SK-N-SH (cell line): ENCODE data around the gene MCF2L. TPM values are rescaled to one million over a fixed set of nuclear protein-coding genes. Genes with fewer than 3 reads are reported as not detected.

Experiments
- CTCF ChIA-PET: fragments of 300-600, 350-600 bp; formaldehyde crosslinking; extraction: SDS; loops from one replicate; lab custom pipeline; 2021; lab: Yijun Ruan, JAX
- POLR2A ChIA-PET: fragments of 350-600 bp; sonication (Branson Sonifier 250); formaldehyde crosslinking; extraction: SDS; loops from one replicate; lab custom pipeline; 2020; ENCODE audit warnings: antibody characterized with exemption, inconsistent platforms; lab: Yijun Ruan, JAX
- DNase-seq: peaks from one replicate; pipeline ENCODE4 v3.0.0; 2012
- H2AFZ ChIP-seq: fragments of 200-600 bp; sonication (generic); 2 replicates; pipeline ENCODE4 v1.8.1; 2016; ENCODE audit warnings: antibody characterized with exemption, mild to moderate bottlenecking, low read depth
- H3F3A ChIP-seq: fragments of 200-600 bp; sonication (generic); replicated peaks from 2 replicates; pipeline ENCODE3; 2016; ENCODE audit warnings: antibody characterized with exemption, mild to moderate bottlenecking; ENCODE audit not compliant: insufficient read depth
- H3K27ac ChIP-seq, 2 experiments: fragments of 200-500 bp in 1 of 2; fragments of 200-600 bp in 1 of 2; sonication (Bioruptor generic) in 1 of 2; sonication (generic), shearing (Covaris generic) in 1 of 2; 2 replicates each; pipeline versions ENCODE4 v1.5.1 to v1.6.1; 2014 to 2016; ENCODE audit warnings: low read depth in 2 of 2, inconsistent platforms in 1 of 2, low read length in 1 of 2, mild to moderate bottlenecking in 1 of 2, mixed read lengths in 1 of 2
- H3K27me3 ChIP-seq: fragments of 200-600 bp; sonication (generic), shearing (Covaris generic); 2 replicates; pipeline ENCODE4 v1.6.1; 2016; ENCODE audit warnings: mixed run types; ENCODE audit not compliant: insufficient read depth
- H3K36me3 ChIP-seq, 2 experiments: fragments of 200-500 bp in 1 of 2; fragments of 200-600 bp in 1 of 2; sonication (Bioruptor generic) in 1 of 2; sonication (generic) in 1 of 2; replicated peaks in 1 of 2; 2 replicates each; pipeline versions ENCODE3 to v1.5.1; 2014 to 2016; ENCODE audit warnings: low read length in 1 of 2, mild to moderate bottlenecking in 1 of 2; ENCODE audit not compliant: insufficient read depth in 2 of 2, control insufficient read depth in 1 of 2
- H3K4me1 ChIP-seq, 2 experiments: fragments of 200-500 bp in 1 of 2; fragments of 200-600 bp in 1 of 2; sonication (Bioruptor generic) in 1 of 2; sonication (generic), shearing (Covaris generic) in 1 of 2; 2 replicates each; pipeline versions ENCODE4 v1.5.1 to v1.6.1; 2014 to 2016; ENCODE audit warnings: low read depth in 1 of 2, low read length in 1 of 2, mixed run types in 1 of 2; ENCODE audit not compliant: insufficient read depth in 2 of 2, control insufficient read depth in 1 of 2
- H3K4me2 ChIP-seq: fragments of 200-600 bp; sonication (generic), shearing (Covaris generic); 2 replicates; pipeline ENCODE4 v1.6.1; 2017; ENCODE audit warnings: mixed run types
- H3K4me3 ChIP-seq, 2 experiments: fragments of 200-500 bp in 1 of 2; fragments of 200-600 bp in 1 of 2; sonication (Bioruptor generic) in 1 of 2; sonication (generic), shearing (Covaris generic) in 1 of 2; 2 replicates each; pipeline versions ENCODE4 v1.5.1 to v1.8.1; 2014 to 2016; ENCODE audit warnings: low read depth in 2 of 2, inconsistent platforms in 1 of 2, low read length in 1 of 2, mild to moderate bottlenecking in 1 of 2, mixed read lengths in 1 of 2, moderate library complexity in 1 of 2
- H3K79me2 ChIP-seq: fragments of 200-600 bp; sonication (generic); 2 replicates; pipeline ENCODE4 v1.8.1; 2017; ENCODE audit warnings: mild to moderate bottlenecking; ENCODE audit not compliant: insufficient read depth
- H3K9ac ChIP-seq: fragments of 200-600 bp; sonication (generic); 2 replicates; pipeline ENCODE4 v1.6.1; 2017; ENCODE audit warnings: mixed run types
- H3K9me2 ChIP-seq: fragments of 200-600 bp; sonication (generic); 2 replicates; pipeline ENCODE4 v1.6.1; 2017; ENCODE audit warnings: mixed run types
- H3K9me3 ChIP-seq: fragments of 200-600 bp; sonication (generic); 2 replicates; pipeline ENCODE4 v1.6.1; 2017; ENCODE audit warnings: mixed run types, mild to moderate bottlenecking, moderate library complexity
- H4K20me1 ChIP-seq: fragments of 200-600 bp; sonication (generic); 2 replicates; pipeline ENCODE4 v1.6.1; 2017; ENCODE audit warnings: mild to moderate bottlenecking, mixed run types; ENCODE audit not compliant: insufficient read depth
- CTCF ChIP-seq: fragments of 200-600 bp; sonication (generic); IDR thresholded peaks from 2 replicates; pipeline ENCODE4 v1.6.1; 2017; ENCODE audit warnings: antibody characterized with exemption, mild to moderate bottlenecking, moderate library complexity
- EP300 ChIP-seq, 2 experiments: IDR thresholded peaks; 2 replicates each; pipeline versions ENCODE4 v1.4.0 to v1.6.1; 2012; ENCODE audit warnings: borderline replicate concordance in 1 of 2, low read depth in 1 of 2, low read length in 1 of 2
- FOSL2 ChIP-seq: IDR thresholded peaks from 2 replicates; pipeline ENCODE4 v1.4.0; 2012; ENCODE audit warnings: low read depth, mild to moderate bottlenecking, moderate library complexity, borderline replicate concordance
- FOXM1 ChIP-seq: IDR thresholded peaks from 2 replicates; pipeline ENCODE4 v1.4.0; 2012; ENCODE audit warnings: low read depth, mild to moderate bottlenecking
- GABPA ChIP-seq: IDR thresholded peaks from 2 replicates; pipeline ENCODE4 v1.4.0; 2012; ENCODE audit warnings: low read depth, mild to moderate bottlenecking
- MAX ChIP-seq: IDR thresholded peaks from 2 replicates; pipeline ENCODE4 v1.4.0; 2012; ENCODE audit warnings: low read depth
- MEF2A ChIP-seq: IDR thresholded peaks from 2 replicates; pipeline ENCODE4 v1.4.0; 2012; ENCODE audit warnings: low read depth, borderline replicate concordance
- POLR2AphosphoS5 ChIP-seq: IDR thresholded peaks from 2 replicates; pipeline ENCODE4 v1.6.1; 2012; ENCODE audit warnings: low read depth, low read length
- RAD21 ChIP-seq: IDR thresholded peaks from 2 replicates; pipeline ENCODE4 v1.6.1; 2012; ENCODE audit warnings: mild to moderate bottlenecking, low read length
- RFX5 ChIP-seq: IDR thresholded peaks from 2 replicates; pipeline ENCODE4 v1.6.1; 2012; ENCODE audit warnings: mild to moderate bottlenecking, improper control_type of control experiment, low read length
- RXRA ChIP-seq: IDR thresholded peaks from 2 replicates; pipeline ENCODE4 v1.4.0; 2012; ENCODE audit warnings: low read depth, mild to moderate bottlenecking, borderline replicate concordance
- SIN3A ChIP-seq: IDR thresholded peaks from 2 replicates; pipeline ENCODE4 v1.6.1; 2012; ENCODE audit warnings: low read depth, mild to moderate bottlenecking, low read length, moderate library complexity, borderline replicate concordance
- TEAD4 ChIP-seq: IDR thresholded peaks from 2 replicates; pipeline ENCODE4 v1.4.0; 2012; ENCODE audit warnings: mild to moderate bottlenecking, borderline replicate concordance; ENCODE audit not compliant: insufficient read depth
- USF1 ChIP-seq: IDR thresholded peaks from 2 replicates; pipeline ENCODE4 v1.4.0; 2012; ENCODE audit warnings: low read depth, borderline replicate concordance
- USF2 ChIP-seq: fragments of 150-350 bp; IDR thresholded peaks from 2 replicates; pipeline ENCODE4 v1.6.1; 2017; ENCODE audit warnings: antibody characterized with exemption, low read length, low read depth, borderline replicate concordance
- YY1 ChIP-seq: IDR thresholded peaks from 2 replicates; pipeline ENCODE4 v1.4.0; 2012; ENCODE audit warnings: low read depth, mild to moderate bottlenecking
- WGBS: methylation state at CpG from one replicate; pipeline ENCODE4 v1.1.6; 2017; ENCODE audit warnings: low lambda C conversion rate; 5-methylcytosine and 5-hydroxymethylcytosine counted together
- polyA plus RNA-seq, 3 experiments: library from polyadenylated mRNA; depleted of rRNA; stranded (reverse); fragments of >200 nt; gene quantifications; 2 replicates each; pipeline ENCODE4 v1.2.3, GENCODE V29; 2012

MCF2L gene
- polyA plus RNA-seq, 1 of the 3 experiments (the other 2 are of a cell fraction): 0.56 TPM

GRCh38 chr13:113092776-113093579 is 124.0 kb downstream of the MCF2L start:
- no peaks in the 10 kb centered on the region for H4K20me1 ChIP-seq
- POLR2A ChIA-PET: interaction anchor here (0.7 kb wide), 1 partner anchor 12 kb away, joined by 3 read pairs; no protein-coding TSS in a partner anchor

GRCh38 chr13:113093580-113094409 is 124.8 kb downstream of the MCF2L start:
- WGBS: 39% methylated on average over 13 of the region's 29 CpGs
- H3K9me3 ChIP-seq: no peaks in the 10 kb centered on the region
- no peaks in the 10 kb centered on the region for H3K9me2 ChIP-seq

More at GRCh38 chr13:113092776-113093579, 124.0 kb downstream of the MCF2L start:
- Histone ChIP-seq H3K4me3 (no peak overlapping the region), H3K9ac (no peak overlapping the region), H3K36me3 (no peaks in the 10 kb centered on the region), H3K9me2 (no peaks in the 10 kb centered on the region), H3K27ac (no peak overlapping the region), H3K4me1 (peaks cover 0 to 9% of the 10 kb centered on the region in 2 experiments; a peak in 1 of 4 replicates), H3F3A (no peaks in the 10 kb centered on the region), H3K79me2 (no peaks in the 10 kb centered on the region), H3K9me3 (no peaks in the 10 kb centered on the region), H2AFZ (no peak overlapping the region)
- DNase-seq: no peak
- WGBS: 60% methylated on average over 23 of the region's 25 CpGs
- CTCF ChIA-PET: no interaction called here
- TF ChIP-seq POLR2AphosphoS5 (no peak), RFX5 (no peak), SIN3A (no peak), USF2 (no peak), RXRA (no peak), USF1 (no peak), FOXM1 (no peak)
- TF ChIP-seq, all 33 proteins: peak for 0
- Histone ChIP-seq H3K27me3 (no peaks in the 10 kb centered on the region), H3K4me2 (no peak overlapping the region)

More at GRCh38 chr13:113093580-113094409, 124.8 kb downstream of the MCF2L start:
- Histone ChIP-seq H3K27me3 (no peaks in the 10 kb centered on the region), H2AFZ (no peak overlapping the region), H3K27ac (no peak overlapping the region; a peak in 1 of 4 replicates), H3F3A (no peaks in the 10 kb centered on the region), H4K20me1 (no peaks in the 10 kb centered on the region), H3K4me1 (peaks cover 0 to 9% of the 10 kb centered on the region in 2 experiments; a peak in 1 of 4 replicates), H3K79me2 (no peaks in the 10 kb centered on the region), H3K36me3 (no peaks in the 10 kb centered on the region), H3K4me3 (no peak overlapping the region), H3K4me2 (no peak overlapping the region), H3K9ac (no peak overlapping the region)
- no peak for TF ChIP-seq RAD21
- TF ChIP-seq GABPA: no peak
- TF ChIP-seq MEF2A: no peak
- no peak for TF ChIP-seq FOSL2
- TF ChIP-seq CTCF: no peak
- TF ChIP-seq POLR2AphosphoS5: no peak
- no peak for TF ChIP-seq MAX
- no peak for TF ChIP-seq EP300 (IDR thresholded peaks at IDR 0.05; ENCODE audit: borderline replicate concordance in 1 of 2, low read depth in 1 of 2, low read length in 1 of 2)
- no peak for TF ChIP-seq YY1
- no peak for TF ChIP-seq TEAD4
- no peak for DNase-seq
- CTCF ChIA-PET: interaction anchor here (1.1 to 1.5 kb wide), 2 partner anchors 10 to 151 kb away, joined by 3 to 6 read pairs; no protein-coding TSS in a partner anchor
- POLR2A ChIA-PET: interaction anchor here (1.1 kb wide), 1 partner anchor 13 kb away, joined by 3 read pairs; no protein-coding TSS in a partner anchor
